Right lobe of liver (tissue), 4 donors: ENCODE results near the gene DNAJC10.

Source experiments
- POLR2A ChIP-seq: fragments of 450-650 bp; IDR thresholded peaks from one replicate; pipeline ENCODE4 v1.6.1; 2017; ENCODE audit warnings: antibody characterized with exemption, mild to moderate bottlenecking
- TF ChIP-seq, protein P1 (sequence below), 4 donors: fragments of 200-600 bp in 3 of 4; fragments of 450-650 bp in 1 of 4; IDR thresholded peaks; one replicate each; pipeline versions ENCODE4 v1.5.1 to v1.8.0; 2016 to 2022; ENCODE audit warnings: antibody characterized with exemption in 4 of 4, mild to moderate bottlenecking in 2 of 4
- donor health status: DM: no; HTN: no; CAD: no.
- donor health status: DM: no; HTN: no; CAD: no.
- donor health status: DM: no; HTN: yes; CAD: no.

DNA sequence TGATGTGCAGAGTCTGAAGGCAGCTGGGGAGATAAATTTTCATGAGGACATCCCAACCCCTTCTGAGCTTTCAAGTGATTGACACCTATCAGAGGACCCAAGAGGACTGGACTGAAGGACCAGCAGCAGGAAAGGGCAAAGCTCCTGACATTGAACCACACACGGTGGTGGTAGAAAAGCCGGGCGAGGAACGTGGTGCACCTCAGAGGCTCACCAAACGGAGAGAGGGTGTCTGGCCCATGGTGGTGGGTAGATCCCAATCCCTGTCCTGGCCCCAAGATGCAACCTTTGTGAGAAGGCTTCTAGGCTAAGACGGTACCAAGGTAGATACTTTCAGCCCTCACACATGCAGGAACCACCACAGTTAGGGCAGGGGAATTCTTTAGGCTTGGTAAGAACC lies 98.3 kb downstream of the DNAJC10 start:
- TF ChIP-seq, protein P1, sequence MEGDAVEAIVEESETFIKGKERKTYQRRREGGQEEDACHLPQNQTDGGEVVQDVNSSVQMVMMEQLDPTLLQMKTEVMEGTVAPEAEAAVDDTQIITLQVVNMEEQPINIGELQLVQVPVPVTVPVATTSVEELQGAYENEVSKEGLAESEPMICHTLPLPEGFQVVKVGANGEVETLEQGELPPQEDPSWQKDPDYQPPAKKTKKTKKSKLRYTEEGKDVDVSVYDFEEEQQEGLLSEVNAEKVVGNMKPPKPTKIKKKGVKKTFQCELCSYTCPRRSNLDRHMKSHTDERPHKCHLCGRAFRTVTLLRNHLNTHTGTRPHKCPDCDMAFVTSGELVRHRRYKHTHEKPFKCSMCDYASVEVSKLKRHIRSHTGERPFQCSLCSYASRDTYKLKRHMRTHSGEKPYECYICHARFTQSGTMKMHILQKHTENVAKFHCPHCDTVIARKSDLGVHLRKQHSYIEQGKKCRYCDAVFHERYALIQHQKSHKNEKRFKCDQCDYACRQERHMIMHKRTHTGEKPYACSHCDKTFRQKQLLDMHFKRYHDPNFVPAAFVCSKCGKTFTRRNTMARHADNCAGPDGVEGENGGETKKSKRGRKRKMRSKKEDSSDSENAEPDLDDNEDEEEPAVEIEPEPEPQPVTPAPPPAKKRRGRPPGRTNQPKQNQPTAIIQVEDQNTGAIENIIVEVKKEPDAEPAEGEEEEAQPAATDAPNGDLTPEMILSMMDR (IDR thresholded peaks at IDR 0.05): no peak
- TF ChIP-seq POLR2A: no peak
